ENCODE measurements around the gene OSBPL9. TPM values are rescaled to one million over a fixed set of nuclear protein-coding genes. Genes with fewer than 3 reads are reported as not detected.

The OSBPL9 gene
- total RNA-seq, 1 donor from 2014 or later = 54.1 TPM

GRCh38 chr1:51740652-51741051 is 123.8 kb downstream of the OSBPL9 start:
- DNase-seq = no peak

DNA sequence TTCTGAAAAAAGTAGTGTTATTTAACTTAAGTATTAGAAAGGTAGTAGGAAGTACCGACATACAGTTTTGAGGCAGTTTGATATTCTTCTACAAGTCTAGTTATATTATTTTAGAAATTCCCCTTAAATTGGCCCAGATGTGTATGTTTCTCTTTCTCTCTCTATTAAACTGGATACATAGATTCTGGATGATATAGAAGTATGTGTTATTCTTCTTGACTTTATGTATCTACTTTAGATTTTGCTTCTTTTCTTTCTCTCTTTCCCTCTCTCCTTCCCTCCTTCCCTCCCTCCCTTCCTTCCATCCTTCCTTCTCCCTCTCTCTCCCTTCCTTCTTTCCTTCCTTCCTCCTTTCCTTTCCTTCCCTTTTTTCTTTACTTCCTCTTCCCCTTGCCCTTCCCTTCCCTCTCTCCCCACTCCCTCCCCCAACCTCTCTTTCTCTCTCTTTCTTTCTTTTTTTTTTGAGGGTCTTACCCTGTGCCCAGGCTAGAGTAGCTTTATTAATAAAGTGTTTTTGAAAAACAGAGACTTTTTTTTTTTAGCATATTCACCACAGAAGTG is 124.3 kb downstream of the OSBPL9 start:
- no peak for DNase-seq

- DNase-seq = no peak
These were observed 127.8 kb downstream of the OSBPL9 start for GRCh38 chr1:51744506-51745303.

DNA sequence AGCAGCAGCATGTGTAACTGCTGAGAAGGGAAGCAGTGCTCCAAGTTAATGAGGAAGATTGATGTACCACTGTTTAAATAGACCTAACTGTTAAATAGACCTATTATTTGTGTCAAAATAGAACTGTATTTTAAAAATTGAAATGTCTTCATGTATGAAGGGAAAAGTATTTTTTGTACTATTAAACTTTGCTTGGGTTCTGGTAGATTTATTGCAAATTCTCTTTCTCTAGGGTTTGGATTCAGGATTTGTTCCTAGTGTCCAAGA is 128.3 kb downstream of the OSBPL9 start:
- DNase-seq = no peak

DNA sequence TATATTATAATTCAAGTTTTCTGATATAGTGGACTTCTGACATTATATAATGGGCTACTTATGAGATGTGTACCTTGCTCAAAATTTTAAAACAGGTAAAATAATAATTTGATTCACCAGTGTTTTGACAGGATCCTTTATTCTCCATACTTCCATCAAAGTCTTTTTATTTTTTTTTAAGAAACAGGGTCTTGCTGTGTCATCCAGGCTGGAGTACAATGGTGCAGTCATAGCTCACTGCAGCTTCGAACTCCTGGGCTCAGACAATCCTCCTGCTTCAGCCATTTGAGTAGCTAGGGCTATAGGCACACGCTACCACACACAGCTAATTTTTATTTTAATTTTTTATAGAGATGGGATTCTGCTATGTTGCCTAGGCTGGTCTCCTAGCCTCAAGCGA is 132.3 kb downstream of the OSBPL9 start:
- DNase-seq = no peak

DNA sequence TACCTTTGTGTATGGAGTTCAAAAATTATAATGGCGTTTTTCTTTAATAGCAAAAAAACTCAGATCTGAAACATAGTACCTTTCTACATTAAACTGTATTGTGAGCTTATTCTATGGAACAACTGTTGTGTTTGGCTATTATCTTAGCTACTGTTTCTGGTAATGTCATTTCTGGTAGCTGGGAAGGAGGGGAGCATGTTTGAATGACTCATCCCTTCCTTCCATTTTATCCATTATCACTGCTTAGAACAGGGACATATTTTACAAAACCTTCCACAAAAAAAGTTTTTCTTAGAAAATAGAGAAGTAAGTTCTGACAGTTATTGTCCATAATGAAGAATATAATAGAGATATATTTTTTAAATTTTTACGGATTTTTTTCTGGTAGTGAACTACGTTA is 133.3 kb downstream of the OSBPL9 start:
- no peak for DNase-seq

DNA sequence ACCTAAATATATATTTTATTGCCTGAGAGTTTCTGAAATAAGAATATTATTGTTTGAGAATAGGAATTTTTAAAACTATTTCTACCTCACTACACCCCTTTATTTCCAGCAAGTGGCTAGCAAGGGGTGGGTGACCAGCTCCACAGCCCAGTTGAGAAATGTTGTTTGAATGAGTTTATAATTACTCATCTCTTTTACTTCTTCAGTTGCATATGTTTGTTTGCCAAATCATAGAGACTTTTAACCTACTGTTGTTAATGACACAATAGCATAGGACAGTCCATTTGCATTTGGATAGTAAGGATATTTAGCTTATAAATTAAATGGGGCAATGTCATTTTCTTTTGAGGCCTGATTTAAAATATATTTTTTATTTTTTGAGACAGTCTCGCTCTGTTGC is 133.8 kb downstream of the OSBPL9 start:
- no peak for DNase-seq

DNA sequence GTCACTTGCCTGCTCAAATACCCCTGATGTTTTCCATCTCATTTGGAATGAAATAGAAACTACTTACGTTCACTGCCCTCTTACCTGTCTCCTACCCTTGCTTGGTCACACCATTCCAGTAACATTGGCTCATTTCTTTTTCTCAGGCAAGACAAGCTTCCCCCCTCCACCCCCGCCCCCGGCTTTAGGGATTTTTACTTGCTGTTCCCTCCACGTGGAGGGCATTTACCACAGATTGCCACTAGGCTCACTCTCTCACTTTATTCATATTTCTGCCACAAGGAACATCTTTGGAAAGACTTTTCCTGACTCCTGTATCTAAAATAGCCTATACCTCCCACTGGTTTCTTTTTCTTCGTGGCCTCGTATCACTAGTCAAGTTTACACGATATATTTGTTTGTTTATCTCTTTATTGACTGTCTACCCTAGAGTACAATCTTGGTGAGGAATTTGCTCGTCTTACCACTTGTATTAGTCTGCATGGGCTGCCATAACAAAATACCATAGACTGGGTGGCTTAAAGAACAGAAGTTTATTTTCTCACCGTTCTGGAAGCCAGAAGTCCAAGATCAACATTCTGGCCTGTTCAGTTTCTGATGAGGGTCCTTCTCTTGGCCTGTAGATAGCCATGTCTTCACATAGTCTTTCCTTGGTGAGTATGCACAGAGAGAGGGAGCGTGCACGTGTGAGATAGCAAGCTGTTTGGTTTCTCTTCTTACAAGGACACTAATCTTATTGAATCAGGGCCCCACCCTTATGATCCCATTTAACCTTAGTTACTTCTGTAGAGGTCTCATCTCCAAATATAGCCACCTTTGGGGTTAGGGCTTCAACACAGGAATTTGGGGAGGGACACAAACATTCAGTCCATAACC is 135.4 kb downstream of the OSBPL9 start:
- DNase-seq = no peak

DNA sequence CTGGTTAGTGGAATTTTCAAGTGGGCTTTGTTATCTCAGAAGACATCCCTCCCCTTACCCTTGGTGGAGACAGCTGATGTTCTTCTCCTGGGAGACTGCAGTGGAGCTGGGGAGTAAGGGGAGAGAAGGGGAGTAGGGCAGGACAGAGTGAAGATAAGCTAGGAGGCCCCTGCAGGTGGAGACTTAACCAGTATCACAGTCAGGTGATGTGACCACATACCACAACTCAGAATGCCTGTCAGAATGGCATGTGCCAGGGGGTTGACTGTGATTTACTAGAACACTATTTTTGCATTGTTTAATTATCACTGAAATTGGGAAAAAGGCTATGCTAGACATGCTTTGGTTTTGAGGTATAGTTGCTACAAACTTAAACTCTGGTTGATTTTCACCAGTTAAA is 137.1 kb downstream of the OSBPL9 start:
- no peak for DNase-seq

- no peak for DNase-seq
These were observed 137.8 kb downstream of the OSBPL9 start for GRCh38 chr1:51754666-51755065.

GRCh38 chr1:51755437-51755836 is 138.5 kb downstream of the OSBPL9 start:
- no peak for DNase-seq

DNA sequence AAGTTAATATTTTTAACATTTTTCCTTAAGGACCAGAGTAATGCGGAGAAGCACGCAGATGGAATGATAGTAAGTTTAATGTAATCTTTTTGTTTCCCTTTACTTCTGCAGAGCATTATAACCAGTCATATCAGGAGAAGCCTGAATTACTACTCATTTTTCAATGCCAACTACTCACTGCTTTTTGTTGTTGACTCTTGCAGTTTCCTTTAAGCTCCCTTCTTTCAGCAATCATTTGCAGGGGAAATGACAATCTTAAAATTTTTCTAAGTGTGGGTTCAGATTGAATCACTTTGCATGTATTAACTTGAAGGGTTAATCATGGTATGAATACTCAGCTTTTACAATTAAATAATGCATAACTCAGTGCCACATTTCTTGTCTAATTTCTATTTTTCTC is 139.4 kb downstream of the OSBPL9 start:
- DNase-seq = no peak

DNA sequence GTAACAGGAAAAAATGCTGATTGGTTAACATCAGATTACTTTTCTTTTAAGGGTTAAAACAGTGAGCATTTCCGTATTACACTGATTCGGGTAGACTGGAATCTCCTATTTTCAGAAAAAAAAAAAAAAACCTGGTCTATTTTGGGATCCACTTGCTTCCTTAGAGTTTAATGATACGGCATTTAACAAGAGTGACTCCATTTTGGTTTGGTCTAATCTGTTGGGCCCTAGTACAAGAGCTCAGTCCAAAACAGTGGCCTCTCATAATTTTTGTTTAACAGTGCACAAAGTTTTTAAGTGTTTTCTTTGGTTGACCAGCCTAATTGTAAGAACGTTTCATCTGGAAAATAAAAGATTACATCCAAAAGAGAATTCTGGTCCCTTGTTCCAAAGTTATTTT is 141.4 kb downstream of the OSBPL9 start:
- no peak for DNase-seq

DNA sequence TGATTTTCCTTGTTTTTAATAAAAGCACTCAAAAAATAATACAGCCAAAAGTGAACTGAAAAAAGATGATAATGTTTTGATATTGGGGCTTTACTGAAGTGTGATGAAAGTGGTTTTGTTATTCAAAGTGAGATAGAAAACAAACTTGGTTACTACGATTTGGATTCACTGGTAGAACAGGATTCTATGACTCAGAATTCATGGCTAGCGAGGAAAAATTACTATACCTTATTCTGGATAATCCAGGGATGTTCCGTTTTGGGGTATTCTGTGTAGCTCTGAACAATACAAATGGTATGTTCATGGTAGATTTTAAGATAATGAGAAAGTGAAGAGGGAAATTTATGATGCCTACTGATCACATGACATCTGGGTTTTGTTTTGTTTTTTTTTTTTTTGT is 144.0 kb downstream of the OSBPL9 start:
- DNase-seq = no peak

- no peak for DNase-seq
These were observed 144.5 kb downstream of the OSBPL9 start for GRCh38 chr1:51761351-51761750.

DNA sequence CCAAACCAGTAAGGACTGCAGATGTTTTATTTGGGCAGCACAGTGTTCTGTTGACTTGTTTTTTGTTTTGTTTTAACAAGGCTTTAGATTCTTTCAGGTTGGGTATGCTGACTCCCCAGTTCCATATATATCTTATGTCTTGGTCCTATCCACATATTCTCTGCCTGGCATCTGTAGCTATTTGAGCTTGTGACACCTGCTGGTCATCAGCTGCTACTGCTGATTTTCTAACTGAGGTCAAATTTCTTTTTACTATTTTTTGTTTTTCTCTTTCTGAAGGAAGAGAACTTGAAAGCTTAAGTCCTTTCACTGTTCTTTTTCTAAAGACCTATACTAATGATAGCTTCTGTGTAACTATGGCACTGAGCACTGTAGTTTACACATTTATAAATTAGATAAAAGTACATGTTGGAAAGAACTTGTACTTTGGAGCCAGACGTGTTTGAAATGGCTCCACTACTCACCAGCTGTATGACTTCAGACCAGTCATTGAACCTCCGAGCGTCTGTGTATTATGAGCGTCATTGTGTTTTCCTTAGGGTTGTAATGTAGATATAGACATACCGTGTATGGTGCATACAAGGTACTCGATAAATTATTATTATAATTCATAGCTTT is 152.2 kb downstream of the OSBPL9 start:
- peak; percentile 71 for DNase-seq

DNA sequence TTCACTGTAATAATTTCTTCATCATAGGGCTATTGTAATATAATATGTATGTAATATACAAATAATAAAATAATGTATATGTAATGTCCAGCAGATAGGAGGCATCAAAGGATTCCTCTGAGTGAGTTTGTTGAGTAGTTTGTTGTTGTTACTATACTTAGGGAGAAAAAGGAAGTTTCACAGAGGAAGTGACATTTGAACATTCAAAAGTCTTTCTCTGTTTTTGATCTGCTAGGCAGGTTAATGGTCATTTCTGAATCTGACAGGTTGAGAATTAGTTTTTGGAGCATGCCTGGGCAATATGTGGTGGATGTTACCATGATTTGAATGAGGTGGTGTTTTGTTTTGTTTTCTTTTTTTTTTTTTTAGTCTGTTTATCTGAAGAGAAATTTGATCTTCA is 159.5 kb downstream of the OSBPL9 start:
- no peak for DNase-seq

DNA sequence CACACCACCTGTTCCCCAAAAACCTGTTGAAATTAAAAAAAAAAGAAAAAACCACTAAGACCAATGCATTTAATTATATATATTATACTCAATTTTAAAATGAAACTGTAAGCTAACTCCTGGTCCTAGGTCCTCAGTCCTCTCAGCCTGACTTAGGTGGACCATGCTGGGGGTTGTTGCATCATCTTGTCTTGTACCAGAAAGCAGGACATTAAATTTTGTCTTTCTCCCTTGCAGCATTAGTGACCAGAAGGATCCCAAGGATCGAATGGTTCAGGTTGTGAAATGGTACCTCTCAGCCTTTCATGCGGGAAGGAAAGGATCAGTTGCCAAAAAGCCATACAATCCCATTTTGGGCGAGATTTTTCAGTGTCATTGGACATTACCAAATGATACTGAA is 164.0 kb downstream of the OSBPL9 start:
- DNase-seq = no peak

GRCh38 chr1:51784997-51785421 is 168.1 kb downstream of the OSBPL9 start:
- no peak for DNase-seq

DNA sequence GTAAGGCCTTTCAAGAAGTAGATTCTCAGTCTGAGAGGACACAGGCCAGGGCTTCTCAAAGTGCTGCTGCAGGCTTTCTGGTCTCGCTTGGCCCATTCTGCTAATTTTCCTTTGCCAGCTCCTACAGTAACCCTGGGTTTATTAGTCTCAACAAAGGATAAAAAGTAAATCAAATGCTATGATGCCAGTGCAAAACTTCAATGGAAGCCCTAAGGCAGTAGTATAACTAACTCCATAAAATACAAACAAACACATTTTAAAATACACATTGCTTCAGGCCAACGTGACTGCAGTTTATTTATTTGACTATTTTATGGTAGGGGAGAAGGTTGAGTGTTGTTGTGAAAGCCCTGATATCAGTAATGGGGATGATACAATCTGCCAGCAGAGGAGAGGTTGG is 172.0 kb downstream of the OSBPL9 start:
- no peak for DNase-seq

GRCh38 chr1:51789342-51789741 is 172.4 kb downstream of the OSBPL9 start:
- DNase-seq = no peak

DNA sequence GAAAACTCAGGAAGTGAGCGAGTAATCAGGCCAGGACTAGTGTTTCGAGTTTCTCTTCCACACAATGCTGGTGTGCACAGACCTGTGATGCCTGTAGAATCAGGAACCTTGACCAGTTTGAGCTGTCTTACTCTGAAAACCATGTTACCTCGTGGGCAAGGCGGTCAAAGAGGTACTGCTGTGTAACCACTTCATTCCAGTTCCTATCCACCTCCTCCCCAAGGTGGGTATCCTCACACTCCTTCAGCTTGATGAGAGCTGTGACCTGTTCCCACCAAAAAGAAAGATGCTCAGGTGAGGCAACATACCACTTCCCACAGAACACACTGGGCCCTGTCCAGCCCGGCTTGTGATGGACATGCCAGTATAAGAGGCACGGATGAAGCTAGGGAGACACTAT is 173.5 kb downstream of the OSBPL9 start:
- DNase-seq = no peak

DNA sequence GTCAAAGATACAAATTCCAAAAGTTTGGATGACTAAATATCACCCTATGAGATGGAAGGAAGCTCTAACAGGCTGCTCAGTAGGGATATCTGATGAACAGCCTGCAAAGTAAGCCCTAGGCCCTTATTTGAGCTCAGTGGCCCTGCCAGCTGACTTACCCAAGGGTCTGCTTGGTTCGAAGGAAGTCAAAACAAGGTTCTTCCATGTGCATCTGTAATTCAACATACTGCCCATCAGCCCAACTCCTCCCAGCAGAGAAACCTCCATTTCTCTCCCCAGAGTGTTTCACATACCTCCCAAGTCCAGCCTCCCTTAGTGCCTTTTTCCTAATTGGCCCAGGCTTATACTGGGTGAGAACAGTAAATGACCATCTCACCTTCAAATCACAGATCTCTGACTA is 175.0 kb downstream of the OSBPL9 start:
- no peak for DNase-seq
